ENCODE measurements around the gene GPBAR1. TPM values are rescaled to one million over a fixed set of nuclear protein-coding genes. Genes with fewer than 3 reads are reported as not detected.

Gene GPBAR1
- total and polyA plus RNA-seq, 2 of the 8 experiments (the other 6 are each of a cell fraction or from before 2014, with no cell fraction given): 0.32 to 0.59 TPM

DNA sequence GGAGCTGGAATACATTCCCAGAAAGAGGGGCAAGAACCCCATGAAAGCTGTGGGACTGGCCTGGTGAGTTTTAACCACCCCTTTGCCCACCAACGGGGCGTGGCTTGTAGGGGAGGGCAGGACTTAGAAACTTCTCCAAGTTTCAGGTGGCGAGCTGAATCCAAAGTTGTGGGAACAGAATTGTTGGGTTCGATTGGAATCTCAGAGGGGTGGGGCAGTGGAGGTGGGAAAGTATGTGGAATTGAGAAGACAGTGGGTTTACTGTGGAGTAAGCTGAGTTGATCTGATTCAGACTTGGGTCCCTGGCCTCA lies 10.6 kb downstream of the GPBAR1 start:
- Histone ChIP-seq H2AFZ (ENCODE audit: low read length) (no peak overlapping the region), H3K18ac (ENCODE audit: extremely low read depth, low read length) (no peak overlapping the region), H3K23me2 (ENCODE audit: low read depth, low read length) (peaks cover 10% of the 10 kb centered on the region), H3K23ac (ENCODE audit: insufficient read length) (no peak overlapping the region), H3K56ac (replicated peaks; ENCODE audit: insufficient read length, low read depth, low read length) (no peak overlapping the region), H3K27me3 (replicated peaks in 1 of 4; ENCODE audit: control insufficient read depth in 3 of 4, extremely low read depth in 1 of 4, insufficient read depth in 3 of 4, low read length in 3 of 4) (no peaks in the 10 kb centered on the region), H4K91ac (replicated peaks; ENCODE audit: insufficient read length, low read length) (no peak overlapping the region), H3K4me3 (ENCODE audit: extremely low read depth in 1 of 4, insufficient read depth in 2 of 4, low read depth in 3 of 4, low read length in 4 of 4) (peak overlapping the region; percentile 89 to 95 (median 92); a peak in 6 of 8 replicates), H2BK120ac (replicated peaks; ENCODE audit: low read depth, low read length) (no peak overlapping the region), H2BK12ac (ENCODE audit: low read depth, low read length) (no peak overlapping the region), H3K4me2 (ENCODE audit: insufficient read depth in 1 of 2, low read depth in 2 of 2, low read length in 2 of 2) (peak overlapping the region; percentile 84 to 95), H3K4ac (replicated peaks; ENCODE audit: insufficient read length, low read depth, low read length) (no peak overlapping the region), H2BK15ac (ENCODE audit: low read length) (no peak overlapping the region), H4K5ac (ENCODE audit: insufficient read length, low read depth, low read length) (no peak overlapping the region), H2BK5ac (ENCODE audit: low read depth, low read length) (no peak overlapping the region), H3K14ac (ENCODE audit: insufficient read length) (no peak overlapping the region), H3K4me1 (replicated peaks in 1 of 4; ENCODE audit: control insufficient read depth in 3 of 4, insufficient read depth in 4 of 4, low read length in 3 of 4) (peaks cover 0 to 7% (median 4%) of the 10 kb centered on the region in 4 experiments; a peak in 4 of 7 replicates), H3K36me3 (ENCODE audit: control insufficient read depth in 2 of 4, insufficient read depth in 4 of 4, low read length in 3 of 4) (peaks cover 5 to 40% (median 13%) of the 10 kb centered on the region in 4 experiments; a peak in 6 of 8 replicates), H3K9me3 (ENCODE audit: insufficient read depth in 2 of 2, low read depth in 1 of 2, low read length in 1 of 2) (no peaks in the 10 kb centered on the region), H3K79me1 (ENCODE audit: low read depth, low read length) (peaks cover 8% of the 10 kb centered on the region; the same call in 1 of the 2 replicates), H3K79me2 (ENCODE audit: control insufficient read depth in 1 of 2, insufficient read depth in 2 of 2, low read length in 2 of 2) (peaks cover 0 to 10% of the 10 kb centered on the region in 2 experiments; a peak in 2 of 4 replicates), H2AK5ac (ENCODE audit: low read depth, low read length) (no peak overlapping the region), H2BK20ac (ENCODE audit: low read length) (no peak overlapping the region), H3K27ac (ENCODE audit: low read depth, low read length) (no peak overlapping the region), H4K8ac (ENCODE audit: extremely low read depth, insufficient read depth, low read length) (no peak overlapping the region), H4K20me1 (replicated peaks in 1 of 2; ENCODE audit: control insufficient read depth in 1 of 2, insufficient read depth in 2 of 2, low read length in 2 of 2) (peaks cover 0 to 8% of the 10 kb centered on the region in 2 experiments), H3K9ac (replicated peaks in 1 of 4; ENCODE audit: extremely low read depth in 1 of 4, low read depth in 3 of 4, low read length in 3 of 4) (no peak overlapping the region; a peak in 1 of 7 replicates)
- DNase-seq (ENCODE audit: low read depth in 1 of 2, low spot score in 2 of 2): no peak
- 72% methylated on average over 4 of the region's 4 CpGs; no CpG with 5 or more reads in 1 of the 2 experiments for WGBS, 2 experiments (ENCODE audit: extremely low coverage in 1 of 2, insufficient coverage in 1 of 2, insufficient read length in 1 of 2, insufficient replicate concordance in 2 of 2, low coverage in 1 of 2, low lambda C conversion rate in 2 of 2, missing lambda C conversion rate in 1 of 2)
- ChIA-PET POLR2A (ENCODE audit: partially characterized antibody) (interaction anchor here (0.9 to 2.8 kb wide), 8 partner anchors 11 to 133 kb away, joined by 3 to 29 read pairs (median 6); partner anchors contain the start of gene GPBAR1), CTCF (ENCODE audit: partially characterized antibody) (interaction anchor here (0.7 to 8.2 kb wide), 21 partner anchors 11 to 416 kb away, joined by 3 to 131 read pairs (median 5); partner anchors contain the start of genes CATIP, GPBAR1 and TMBIM1)
- FAIRE-seq: no peak
- TF ChIP-seq, protein P1, sequence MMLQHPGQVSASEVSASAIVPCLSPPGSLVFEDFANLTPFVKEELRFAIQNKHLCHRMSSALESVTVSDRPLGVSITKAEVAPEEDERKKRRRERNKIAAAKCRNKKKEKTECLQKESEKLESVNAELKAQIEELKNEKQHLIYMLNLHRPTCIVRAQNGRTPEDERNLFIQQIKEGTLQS (IDR thresholded peaks at IDR 0.05; ENCODE audit: insufficient read depth, low read depth, low read length): no peak
- TF ChIP-seq GTF2F1 (IDR thresholded peaks at IDR 0.05; ENCODE audit: borderline replicate concordance, low read depth, low read length): no peak
- no peak for TF ChIP-seq BRCA1 (IDR thresholded peaks at IDR 0.05; ENCODE audit: low read depth, low read length)
- TF ChIP-seq CHD1 (IDR thresholded peaks at IDR 0.05; ENCODE audit: low read depth, low read length): no peak
- no peak for TF ChIP-seq CBX8 (IDR thresholded peaks at IDR 0.05; ENCODE audit: borderline replicate concordance, low read depth, low read length)
- TF ChIP-seq MAFK (IDR thresholded peaks at IDR 0.05; ENCODE audit: low read depth, low read length): no peak
- TF ChIP-seq SP4 (IDR thresholded peaks at IDR 0.05; ENCODE audit: low read length): no peak
- TF ChIP-seq CEBPB (IDR thresholded peaks at IDR 0.05; ENCODE audit: low read depth, low read length): no peak
- no peak for TF ChIP-seq SIRT6 (IDR thresholded peaks at IDR 0.05; ENCODE audit: low read length)
